ENCODE measurements around the gene TBC1D14. TPM values are rescaled to one million over a fixed set of nuclear protein-coding genes. Genes with fewer than 3 reads are reported as not detected.

TBC1D14 gene
- total and polyA plus RNA-seq, 11 donors = 9.8 to 51.0 (median 34.3) TPM

GRCh38 chr4:7051905-7052304 lies 142.3 kb downstream of the TBC1D14 start:
- H3K27me3 ChIP-seq = no peaks in the 10 kb centered on the region
- TF ChIP-seq POLR2A (IDR thresholded peaks at IDR 0.05) = no peak
- no peak for TF ChIP-seq CTCF (IDR thresholded peaks at IDR 0.05)
- DNase-seq (peak in 1 of 5 donors; percentile 25), ATAC-seq (no peak)
- H3K4me1 ChIP-seq = peaks cover 0 to 56% (median 45%) of the 10 kb centered on the region in 12 donors
- no peaks in the 10 kb centered on the region for H3K9me3 ChIP-seq
- H3K36me3 ChIP-seq = peaks cover 0 to 48% (median 30%) of the 10 kb centered on the region in 9 donors
- WGBS, 4 donors = 60 to 87% (median 80%) methylated on average over 2 to 14 of the region's 14 CpGs
- no peak overlapping the region for H3K4me3 ChIP-seq
- H3K27ac ChIP-seq = peak overlapping the region in 3 of 12 donors; percentile 4 to 74 (median 48)
- intact Hi-C loops (cut with DNase I) = loop anchor here in 1 of 10 donors (10.0 kb wide), 1 partner anchor 137 kb away; no protein-coding TSS in a partner anchor

GRCh38 chr4:7052313-7052712 lies 142.7 kb downstream of the TBC1D14 start:
- 85 to 94% (median 87%) methylated on average over 10 to 14 of the region's 14 CpGs for WGBS, 4 donors
- intact Hi-C loops (cut with DNase I) = loop anchor here in 1 of 10 donors (10.0 kb wide), 1 partner anchor 138 kb away; no protein-coding TSS in a partner anchor
- no peak overlapping the region for H3K4me3 ChIP-seq
- peaks cover 0 to 52% (median 34%) of the 10 kb centered on the region in 9 donors for H3K36me3 ChIP-seq
- peak in 1 of 5 donors; percentile 6 for DNase-seq
- TF ChIP-seq POLR2A (IDR thresholded peaks at IDR 0.05) = no peak
- no peak for TF ChIP-seq CTCF (IDR thresholded peaks at IDR 0.05)
- peaks cover 0 to 52% (median 41%) of the 10 kb centered on the region in 12 donors for H3K4me1 ChIP-seq
- no peak for ATAC-seq
- peak overlapping the region in 5 of 12 donors; percentile 4 to 74 (median 54) for H3K27ac ChIP-seq
- H3K9me3 ChIP-seq = no peaks in the 10 kb centered on the region
- no peaks in the 10 kb centered on the region for H3K27me3 ChIP-seq

GRCh38 chr4:7052923-7053715 lies 143.5 kb downstream of the TBC1D14 start:
- no peaks in the 10 kb centered on the region for H3K9me3 ChIP-seq
- WGBS, 4 donors = 66 to 71% (median 69%) methylated on average over 20 of the region's 20 CpGs
- peaks cover 0 to 53% (median 35%) of the 10 kb centered on the region in 9 donors for H3K36me3 ChIP-seq
- ATAC-seq = peak; percentile 49 to 74 (median 68)
- peak in 3 of 5 donors; percentile 55 to 71 (median 61) for DNase-seq
- no peak for TF ChIP-seq POLR2A (IDR thresholded peaks at IDR 0.05)
- TF ChIP-seq CTCF (IDR thresholded peaks at IDR 0.05) = no peak
- no peaks in the 10 kb centered on the region for H3K27me3 ChIP-seq
- intact Hi-C loops (cut with DNase I) = loop anchor here in 1 of 10 donors (10.0 kb wide), 1 partner anchor 138 kb away; no protein-coding TSS in a partner anchor
- no peak overlapping the region for H3K4me3 ChIP-seq
- peaks cover 0 to 49% (median 36%) of the 10 kb centered on the region in 12 donors for H3K4me1 ChIP-seq
- H3K27ac ChIP-seq = peak overlapping the region in 9 of 12 donors; percentile 2 to 74 (median 41)

Measured in heart left ventricle (tissue), 16 donors.